Cardiac muscle cell (in vitro differentiated cells and primary cell): ENCODE results near the gene VMO1. TPM values are rescaled to one million over a fixed set of nuclear protein-coding genes. Genes with fewer than 3 reads are reported as not detected.

Experiments used
- DNase-seq, 2 donors: peaks; one replicate each; pipeline versions ENCODE4 v3.0.0 to v3.0.0-alpha.2; 2010 to 2017; ENCODE audit warnings: low read depth in 1 of 2, low spot score in 1 of 2
- H3K27ac ChIP-seq: fragments of 200-600 bp; sonication (generic); 2 replicates; pipeline ENCODE4 v1.5.1; 2016
- H3K27me3 ChIP-seq: fragments of 200-600 bp; sonication (generic); 2 replicates; pipeline ENCODE4 v1.6.0; 2016; ENCODE audit warnings: control low read depth
- H3K36me3 ChIP-seq: fragments of 200-600 bp; sonication (generic); 2 replicates; pipeline ENCODE4 v1.5.1; 2016; ENCODE audit warnings: control low read depth
- H3K4me1 ChIP-seq: fragments of 200-600 bp; sonication (generic); 2 replicates; pipeline ENCODE4 v1.8.1; 2017; ENCODE audit warnings: low read depth, mild to moderate bottlenecking, mixed run types
- H3K4me3 ChIP-seq: fragments of 200-600 bp; sonication (generic); 2 replicates; pipeline ENCODE4 v1.5.1; 2016; ENCODE audit warnings: mild to moderate bottlenecking
- H3K9me3 ChIP-seq: fragments of 200-600 bp; sonication (generic); 2 replicates; pipeline ENCODE4 v1.5.1; 2017; ENCODE audit warnings: low read depth, mild to moderate bottlenecking, control low read depth
- polyA plus RNA-seq: library from polyadenylated mRNA; unstranded; fragments of >200 nt; fragmentation: Nextera tagmentation; extraction: Ambion mirVana; gene quantifications from 2 replicates; pipeline ENCODE4 v1.2.1, GENCODE V29; 2016
- total RNA-seq: library from RNA; depleted of rRNA; stranded (reverse); fragments of >200 nt; gene quantifications from 2 replicates; pipeline ENCODE4 v1.2.3, GENCODE V29; 2016
- TF ChIP-seq, protein P1 (sequence below): IDR thresholded peaks from 2 replicates; pipeline ENCODE4 v1.5.1; 2012; ENCODE audit warnings: low read depth, mild to moderate bottlenecking, low read length

The VMO1 gene
- total and polyA plus RNA-seq, 2 experiments from 2014 or later, result 1.2 to 2.2 TPM

DNA sequence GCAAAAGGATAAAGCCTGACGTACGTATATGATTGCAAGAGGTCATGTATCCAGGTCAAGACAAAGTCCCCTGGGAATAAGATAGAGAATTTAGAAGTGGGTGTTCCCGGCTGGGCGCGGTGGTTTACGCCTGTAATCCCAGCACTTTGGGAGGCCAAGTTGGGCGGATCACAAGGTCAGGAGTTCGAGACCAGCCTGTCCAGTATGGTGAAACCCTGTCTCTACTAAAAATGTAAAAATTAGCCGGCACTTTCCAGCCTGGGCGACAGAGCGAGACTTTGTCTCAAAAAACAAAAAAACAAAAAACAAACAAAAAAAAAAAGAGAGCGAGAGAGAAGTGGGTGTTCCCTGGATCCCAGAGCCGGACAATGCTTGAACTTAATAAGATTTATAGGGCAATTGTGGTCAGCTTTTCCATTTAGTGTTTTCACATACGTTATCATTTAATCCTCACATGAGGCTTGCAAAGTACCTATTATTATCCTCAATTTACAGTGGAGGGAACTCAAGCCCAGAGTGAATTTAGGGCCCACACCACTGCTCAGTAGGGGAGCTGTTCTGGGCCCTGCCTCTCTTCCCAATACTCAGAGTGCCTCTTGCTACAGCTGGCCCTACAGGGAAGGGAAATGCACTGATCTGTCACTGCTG lies 2.1 kb upstream of the VMO1 start:
- H3K27ac ChIP-seq, result no peak overlapping the region
- H3K4me3 ChIP-seq, result peak overlapping the region; percentile 47
- DNase-seq, result peak in 1 of 2 donors; percentile 2
- H3K36me3 ChIP-seq, result no peaks in the 10 kb centered on the region
- no peaks in the 10 kb centered on the region for H3K4me1 ChIP-seq
- H3K27me3 ChIP-seq, result peaks cover 10% of the 10 kb centered on the region
- TF ChIP-seq, protein P1, sequence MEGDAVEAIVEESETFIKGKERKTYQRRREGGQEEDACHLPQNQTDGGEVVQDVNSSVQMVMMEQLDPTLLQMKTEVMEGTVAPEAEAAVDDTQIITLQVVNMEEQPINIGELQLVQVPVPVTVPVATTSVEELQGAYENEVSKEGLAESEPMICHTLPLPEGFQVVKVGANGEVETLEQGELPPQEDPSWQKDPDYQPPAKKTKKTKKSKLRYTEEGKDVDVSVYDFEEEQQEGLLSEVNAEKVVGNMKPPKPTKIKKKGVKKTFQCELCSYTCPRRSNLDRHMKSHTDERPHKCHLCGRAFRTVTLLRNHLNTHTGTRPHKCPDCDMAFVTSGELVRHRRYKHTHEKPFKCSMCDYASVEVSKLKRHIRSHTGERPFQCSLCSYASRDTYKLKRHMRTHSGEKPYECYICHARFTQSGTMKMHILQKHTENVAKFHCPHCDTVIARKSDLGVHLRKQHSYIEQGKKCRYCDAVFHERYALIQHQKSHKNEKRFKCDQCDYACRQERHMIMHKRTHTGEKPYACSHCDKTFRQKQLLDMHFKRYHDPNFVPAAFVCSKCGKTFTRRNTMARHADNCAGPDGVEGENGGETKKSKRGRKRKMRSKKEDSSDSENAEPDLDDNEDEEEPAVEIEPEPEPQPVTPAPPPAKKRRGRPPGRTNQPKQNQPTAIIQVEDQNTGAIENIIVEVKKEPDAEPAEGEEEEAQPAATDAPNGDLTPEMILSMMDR, result no peak
- no peaks in the 10 kb centered on the region for H3K9me3 ChIP-seq

DNA sequence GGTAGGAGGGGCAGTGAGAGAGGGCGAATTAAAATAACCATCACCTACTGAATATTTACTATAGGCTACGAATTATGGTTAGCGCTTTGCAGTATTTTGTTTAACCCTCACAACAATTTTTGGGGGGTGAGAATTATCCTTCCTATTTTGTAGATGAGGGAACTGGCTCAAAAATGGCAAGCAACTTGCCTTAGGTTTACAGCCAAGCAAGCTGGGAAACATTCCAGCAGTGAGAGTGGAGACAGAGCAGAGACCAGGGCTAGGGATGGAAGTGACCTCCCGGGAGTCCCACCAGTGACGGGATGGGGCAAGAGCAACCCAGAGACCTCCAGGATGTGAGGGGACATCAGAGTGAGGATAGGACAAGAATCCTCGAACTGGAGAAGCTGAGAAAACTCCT lies 352 bp upstream of the VMO1 start:
- DNase-seq, result peak in 1 of 2 donors; percentile 38
- Histone ChIP-seq H3K36me3 (no peaks in the 10 kb centered on the region), H3K4me3 (no peak overlapping the region), H3K9me3 (no peaks in the 10 kb centered on the region), H3K27me3 (peaks cover 20% of the 10 kb centered on the region), H3K27ac (no peak overlapping the region), H3K4me1 (no peaks in the 10 kb centered on the region)
- TF ChIP-seq, protein P1, result no peak

DNA sequence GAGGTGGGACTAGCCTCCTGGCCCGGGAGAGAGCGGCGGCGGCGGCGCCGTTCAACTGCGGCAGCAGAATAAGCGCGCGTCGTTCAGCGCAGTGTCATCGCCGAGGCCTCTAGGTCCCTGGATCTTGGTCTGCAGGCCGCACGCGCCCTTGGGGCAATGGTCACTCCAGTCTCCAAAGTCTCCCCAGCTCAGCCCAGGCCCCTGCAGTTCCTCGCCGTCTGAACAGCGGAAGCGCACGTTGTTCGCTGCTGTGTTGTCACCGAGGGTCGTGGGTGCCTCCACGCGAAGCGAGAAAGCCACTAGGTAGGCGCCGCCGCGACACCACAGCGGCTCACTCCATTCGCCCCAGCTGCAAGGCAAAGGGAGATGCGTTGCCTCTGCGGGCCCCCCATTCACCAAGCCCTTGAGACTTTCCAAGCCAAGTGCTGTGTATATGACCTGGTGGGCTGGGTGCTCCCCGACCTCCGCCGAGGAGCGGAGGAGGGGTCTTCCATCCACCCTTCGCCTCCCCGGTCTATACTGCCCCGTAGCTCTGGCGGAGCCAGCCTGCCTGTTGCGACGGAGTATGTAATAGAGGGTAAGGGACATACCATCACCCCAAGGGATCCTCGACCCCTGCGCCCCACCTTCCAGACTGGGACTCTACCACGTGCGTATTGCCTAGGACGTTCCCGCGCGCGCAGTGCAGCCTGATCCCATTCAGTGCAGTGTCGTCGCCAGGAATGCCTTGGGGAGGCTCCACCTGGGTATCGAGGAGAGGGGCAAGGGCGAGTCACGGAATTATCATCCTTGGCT lies 656 bp downstream of the VMO1 start:
- no peaks in the 10 kb centered on the region for H3K9me3 ChIP-seq
- no peaks in the 10 kb centered on the region for H3K4me1 ChIP-seq
- H3K27ac ChIP-seq, result no peak overlapping the region
- H3K4me3 ChIP-seq, result no peak overlapping the region
- TF ChIP-seq, protein P1, result no peak
- DNase-seq, result peak in 1 of 2 donors; percentile 4
- peaks cover 20% of the 10 kb centered on the region for H3K27me3 ChIP-seq
- no peaks in the 10 kb centered on the region for H3K36me3 ChIP-seq

DNA sequence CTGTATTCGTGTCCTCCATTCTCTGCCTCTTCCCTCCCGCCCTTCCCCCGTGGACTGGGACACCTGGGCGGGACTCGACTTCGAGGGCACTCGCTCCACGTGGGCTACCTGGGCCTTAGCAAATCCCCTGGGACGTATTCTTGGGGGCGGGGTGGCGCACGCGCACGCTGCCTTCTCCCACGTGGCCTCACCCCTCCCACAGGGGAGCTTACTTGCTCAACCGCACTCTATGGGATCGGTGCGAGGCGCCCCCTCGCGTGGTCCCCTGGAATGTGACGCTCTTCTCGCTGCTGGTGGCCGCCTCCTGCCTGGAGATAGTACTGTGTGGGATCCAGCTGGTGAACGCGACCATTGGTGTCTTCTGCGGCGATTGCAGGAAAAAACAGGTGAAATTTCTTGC lies 3.5 kb downstream of the VMO1 start:
- H3K27ac ChIP-seq, result no peak overlapping the region
- H3K36me3 ChIP-seq, result no peaks in the 10 kb centered on the region
- H3K4me3 ChIP-seq, result no peak overlapping the region
- TF ChIP-seq, protein P1, result no peak
- no peaks in the 10 kb centered on the region for H3K4me1 ChIP-seq
- peaks cover 20% of the 10 kb centered on the region for H3K27me3 ChIP-seq
- H3K9me3 ChIP-seq, result no peaks in the 10 kb centered on the region
- DNase-seq, result no peak

DNA sequence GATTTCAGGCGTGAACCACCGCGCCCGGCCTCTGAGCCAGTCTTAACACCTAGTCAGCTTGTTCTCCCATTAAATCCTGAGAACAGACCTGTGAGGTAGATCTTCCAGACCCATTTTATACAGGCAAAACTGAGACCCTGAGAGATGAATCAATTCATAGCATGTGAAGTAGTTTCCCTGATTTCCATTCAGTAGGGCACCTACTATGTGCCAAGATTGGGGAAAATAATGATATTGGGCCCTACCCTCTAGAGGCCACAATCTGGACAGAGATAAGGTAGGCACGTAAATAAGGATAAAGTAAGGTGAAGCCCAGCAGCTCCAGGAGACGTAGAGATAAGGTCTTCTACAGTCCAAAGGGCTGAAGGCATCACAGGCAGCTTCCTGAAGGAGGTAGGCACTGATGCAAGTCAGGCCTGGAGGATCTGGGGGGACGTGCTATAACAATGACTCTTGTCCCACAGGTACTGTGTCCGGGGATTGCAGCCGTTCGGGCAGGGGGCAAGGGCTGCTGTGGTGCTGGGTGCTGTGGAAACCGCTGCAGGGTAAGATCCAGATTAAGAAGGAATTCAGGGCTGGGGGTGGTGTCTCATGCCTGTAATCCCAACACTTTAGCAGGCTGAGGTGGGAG lies 5.7 kb downstream of the VMO1 start:
- Histone ChIP-seq H3K4me3 (no peak overlapping the region), H3K27ac (no peak overlapping the region), H3K27me3 (peaks cover 10% of the 10 kb centered on the region), H3K9me3 (no peaks in the 10 kb centered on the region), H3K4me1 (no peaks in the 10 kb centered on the region), H3K36me3 (no peaks in the 10 kb centered on the region)
- no peak for DNase-seq
- TF ChIP-seq, protein P1, result no peak
